Tongue (tissue), 2 donors: ENCODE data around the gene LRRC27. TPM values are rescaled to one million over a fixed set of nuclear protein-coding genes. Genes with fewer than 3 reads are reported as not detected.
"Not testable (repeated sequence)": the region's sequence is repeated elsewhere in the genome, so short reads cannot be mapped to it uniquely, and the experiment has no call there.

Experiments used
- DNase-seq: peaks from one replicate; pipeline ENCODE4 v3.0.0-alpha.2; 2015
- total RNA-seq: library from RNA; depleted of rRNA; stranded (reverse); fragments of >200 nt; gene quantifications from one replicate; pipeline ENCODE4 v1.2.3, GENCODE V29; 2014

The LRRC27 gene
- total RNA-seq: 10.2 TPM

DNA sequence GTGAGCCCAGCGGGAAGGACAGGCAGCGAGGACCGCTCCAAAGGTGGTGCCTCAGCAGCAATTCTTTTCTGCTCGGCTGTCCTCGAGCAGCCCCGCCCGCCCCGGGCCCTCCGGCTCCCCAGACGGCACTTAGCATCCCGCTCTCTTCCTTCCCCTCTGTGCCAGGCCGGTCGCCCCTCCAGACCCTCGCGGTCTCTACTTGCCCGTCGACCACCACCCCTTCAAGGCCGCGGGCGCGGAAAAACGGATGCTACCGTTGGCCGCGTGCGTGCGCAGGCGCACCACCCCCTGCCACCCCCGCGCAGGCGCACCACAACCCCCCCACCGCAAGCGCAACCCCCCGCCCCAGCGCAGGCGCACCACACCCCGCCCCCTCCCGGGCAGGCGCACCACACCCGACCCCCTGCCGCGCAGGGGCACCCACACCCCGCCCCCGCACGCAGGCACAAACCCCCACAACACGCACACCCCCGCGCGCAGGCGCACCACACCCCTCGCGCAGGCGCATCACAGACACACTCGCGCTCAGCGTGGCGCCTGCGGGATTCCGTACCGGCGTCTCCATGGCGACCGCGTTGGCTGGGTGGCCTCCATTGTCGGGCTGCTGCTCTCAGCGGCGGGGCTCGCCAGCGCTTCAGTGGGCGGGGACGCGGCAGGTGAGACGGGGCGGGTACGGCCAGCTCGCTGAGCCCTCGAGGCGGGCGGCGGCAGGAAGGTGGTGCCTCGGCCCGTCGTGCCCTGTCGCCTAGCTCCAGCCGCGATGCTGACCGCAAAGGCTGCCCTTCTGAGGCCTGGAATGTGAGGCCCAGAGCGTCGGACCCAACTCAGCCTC is at the start of gene LRRC27:
Gene LRRC27, plus strand, starts transcription at position 593 of the 832 bp plus-strand sequence. CDS start 1,332 bp downstream, outside the sequence.
- DNase-seq: peak; percentile 99

DNA sequence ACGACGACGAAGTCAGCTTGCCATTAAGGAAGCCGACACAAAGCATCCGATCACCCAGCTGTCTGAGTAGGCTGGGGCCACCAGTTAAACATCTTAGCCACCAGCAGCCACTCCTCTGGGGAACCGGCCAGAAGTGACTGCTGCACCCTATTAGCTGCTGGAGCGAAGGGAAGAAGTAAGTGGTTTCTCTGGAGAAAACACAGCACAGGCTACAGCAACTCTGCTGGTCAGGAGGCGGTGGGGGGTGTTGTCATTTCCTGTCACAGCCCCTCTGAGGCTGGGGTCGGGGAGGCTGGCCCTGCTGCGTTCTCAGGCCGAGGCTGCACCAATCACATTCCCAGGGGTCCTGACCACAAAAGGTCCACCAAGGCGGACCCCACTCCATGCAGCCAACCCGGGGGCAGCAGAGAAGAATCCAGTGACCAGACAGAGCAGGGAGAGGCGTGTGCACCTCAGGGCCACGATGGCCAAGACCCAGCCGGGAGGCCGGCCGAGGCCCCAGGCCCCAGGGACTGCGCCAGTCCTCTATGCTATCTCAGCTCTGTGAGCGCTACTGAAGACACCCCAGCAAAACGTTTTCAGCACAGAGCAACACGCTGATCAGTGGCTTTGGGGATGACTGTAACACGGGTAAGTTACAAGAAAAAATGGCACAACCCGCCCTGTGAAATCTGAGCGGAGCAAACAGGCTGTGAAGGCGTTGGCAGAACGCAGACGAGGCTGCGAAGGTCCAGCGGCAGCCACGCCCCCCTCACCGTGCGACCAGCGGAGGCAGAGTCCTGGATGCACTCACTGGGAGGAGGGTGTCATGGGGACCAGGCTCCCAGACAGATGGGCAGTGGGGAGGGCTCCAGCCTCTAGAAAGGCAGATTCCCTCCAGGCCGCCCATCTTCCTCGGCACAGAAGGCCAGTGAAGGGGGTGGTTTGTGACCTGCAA is 49.1 kb upstream of the LRRC27 start:
- peak; percentile 48 for DNase-seq

GRCh38 chr10:132283604-132284382 is 48.2 kb upstream of the LRRC27 start:
- peak; percentile 56 for DNase-seq

DNA sequence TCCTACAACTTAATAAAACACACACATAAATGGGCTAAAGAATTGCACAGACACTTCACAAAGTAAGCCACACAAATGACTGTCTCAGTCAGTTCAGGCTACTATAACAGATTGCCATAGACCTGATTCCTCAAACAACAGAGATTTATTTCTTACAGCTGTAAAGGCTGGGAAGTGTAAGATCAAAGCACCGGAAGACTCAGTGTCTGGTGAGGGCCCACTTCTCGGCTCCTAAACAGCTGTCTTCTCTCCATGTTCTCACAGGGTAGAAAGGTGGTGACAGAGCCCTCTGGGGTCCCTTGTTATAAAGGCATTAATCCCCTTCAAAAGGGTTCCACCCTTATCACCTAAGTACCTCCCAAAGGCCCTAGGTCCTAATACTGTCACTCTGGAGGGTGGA is 42.6 kb upstream of the LRRC27 start:
- DNase-seq: no peak

- DNase-seq: no peak
Measured at GRCh38 chr10:132290631-132291030, 41.4 kb upstream of the LRRC27 start.

DNA sequence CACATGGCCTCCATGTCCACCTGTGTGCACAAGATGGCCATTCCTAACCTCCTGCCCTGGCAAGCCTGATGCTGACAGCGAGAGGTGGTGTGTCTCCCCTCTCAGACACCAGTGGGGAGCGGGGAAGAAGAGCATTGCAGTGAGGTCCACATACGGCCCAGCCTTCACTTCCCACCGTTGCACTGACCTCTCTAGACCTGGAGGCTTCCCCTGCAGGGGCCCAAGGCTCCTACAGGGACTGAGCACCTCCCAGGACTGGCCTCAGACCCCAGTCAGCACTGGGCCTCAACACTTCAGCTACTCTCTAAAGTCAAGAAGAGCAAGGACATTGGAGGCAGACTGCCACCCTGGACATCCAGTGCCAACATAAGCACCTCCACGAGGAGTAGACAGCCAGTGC is 40.2 kb upstream of the LRRC27 start:
- no peak for DNase-seq

DNA sequence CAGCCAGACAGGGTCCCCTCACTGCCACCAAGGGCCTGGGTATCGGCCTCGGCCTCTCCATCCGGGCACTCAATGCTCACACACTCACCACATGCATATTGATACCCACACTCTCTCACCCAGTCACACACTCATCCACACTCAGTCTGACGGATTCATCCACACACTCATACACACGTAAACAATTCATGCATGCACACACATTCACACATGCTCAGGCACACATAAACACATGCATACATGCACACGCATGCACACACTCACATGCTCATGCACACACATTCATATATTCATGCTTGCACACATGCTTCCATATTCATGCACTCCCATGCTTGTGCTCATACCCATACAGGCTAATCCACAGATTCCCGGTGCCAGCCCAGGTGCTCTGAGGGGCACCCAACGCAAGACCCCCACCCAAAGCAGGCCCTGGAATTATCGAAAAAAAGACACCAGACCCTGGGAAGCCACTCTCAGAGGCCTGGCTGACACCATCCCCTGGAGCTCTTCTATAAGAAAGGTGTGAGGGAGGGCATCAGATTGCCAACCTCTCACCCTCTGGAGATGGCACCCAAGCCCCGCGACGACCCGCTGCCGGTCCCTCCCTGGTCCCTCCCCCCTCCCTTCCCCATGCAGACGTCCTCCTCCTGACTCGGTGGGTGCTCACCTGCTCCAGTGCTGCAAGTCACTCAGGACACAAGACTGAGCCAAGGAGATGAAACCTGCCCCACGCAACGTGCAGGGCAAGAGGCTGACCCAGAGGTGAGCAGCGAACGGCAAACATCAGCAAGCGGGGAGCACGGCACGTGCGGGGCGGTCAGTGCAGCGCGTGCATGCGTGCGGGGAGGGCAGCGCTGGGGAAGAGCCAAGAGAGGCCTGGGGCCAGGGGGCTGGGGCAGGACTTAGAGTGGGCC is 39.4 kb upstream of the LRRC27 start:
- DNase-seq: no peak

DNA sequence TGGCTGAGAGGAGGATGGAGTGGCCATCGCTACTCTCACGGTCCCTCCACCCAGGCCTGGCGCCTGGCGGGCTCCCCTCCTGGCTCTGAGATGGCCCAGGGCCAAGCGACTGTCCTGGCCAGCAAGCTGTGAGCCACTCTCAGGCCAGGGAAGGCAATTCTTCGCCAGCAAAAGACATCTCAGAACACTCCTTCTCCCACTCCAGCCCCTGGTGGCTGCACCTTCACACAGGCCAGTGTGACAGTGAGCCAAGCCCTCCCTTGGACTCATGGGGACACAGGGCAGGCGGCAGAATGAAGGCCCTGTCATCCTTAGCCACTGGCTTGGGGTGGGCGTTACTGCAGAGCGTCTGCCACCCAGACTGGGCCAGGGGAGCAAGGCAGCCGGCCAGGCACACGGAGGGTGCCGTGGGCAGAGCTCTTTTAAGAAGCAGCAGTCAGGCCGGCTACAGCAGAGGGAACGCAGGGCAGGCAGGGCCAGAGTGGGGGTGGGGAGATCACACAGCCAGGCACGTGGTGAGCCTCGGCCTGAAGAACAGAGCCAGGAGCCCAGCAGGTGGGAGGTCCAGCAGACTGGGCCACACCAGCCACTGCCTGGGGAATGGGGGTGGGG is 38.7 kb upstream of the LRRC27 start:
- no peak for DNase-seq

DNA sequence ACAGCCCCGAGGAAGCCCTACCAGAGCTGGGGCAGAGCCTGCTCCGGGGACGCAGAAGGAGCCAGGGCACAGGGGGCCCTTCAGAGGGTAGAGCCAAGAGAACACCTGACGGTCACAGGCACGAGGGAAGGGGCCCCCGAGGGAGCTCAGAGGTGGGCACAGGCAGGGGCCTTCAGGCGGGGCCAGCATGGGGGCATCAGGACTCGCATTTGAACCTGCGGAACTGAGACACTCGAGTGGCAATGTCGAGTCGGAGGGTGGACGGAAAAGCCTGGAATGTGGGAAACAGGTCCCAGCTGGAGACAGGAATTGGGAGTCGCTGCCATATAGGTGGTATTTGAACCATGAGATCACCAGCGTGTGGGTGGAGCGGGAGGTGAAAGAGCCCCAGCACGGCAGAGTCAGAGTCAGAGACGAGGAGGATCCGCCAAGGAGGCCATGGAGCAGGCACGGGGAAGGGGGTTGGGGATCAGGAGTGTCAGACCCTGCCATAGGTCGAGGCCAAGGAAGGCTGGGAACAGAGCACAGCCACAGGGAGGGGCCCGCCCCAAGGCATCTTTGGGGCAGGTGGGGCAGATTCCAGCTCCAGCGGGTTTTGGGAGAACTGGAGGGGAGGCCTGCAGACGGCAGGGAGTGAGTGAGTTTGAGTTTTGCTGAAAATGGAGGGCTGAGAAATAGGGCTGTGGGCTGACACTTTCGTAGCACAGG is 38.0 kb upstream of the LRRC27 start:
- DNase-seq: no peak

- peak; percentile 35 for DNase-seq
Measured at GRCh38 chr10:132294561-132295318, 37.3 kb upstream of the LRRC27 start.

- not testable (repeated sequence) for DNase-seq
Measured at GRCh38 chr10:132295481-132295880, 36.5 kb upstream of the LRRC27 start.

DNA sequence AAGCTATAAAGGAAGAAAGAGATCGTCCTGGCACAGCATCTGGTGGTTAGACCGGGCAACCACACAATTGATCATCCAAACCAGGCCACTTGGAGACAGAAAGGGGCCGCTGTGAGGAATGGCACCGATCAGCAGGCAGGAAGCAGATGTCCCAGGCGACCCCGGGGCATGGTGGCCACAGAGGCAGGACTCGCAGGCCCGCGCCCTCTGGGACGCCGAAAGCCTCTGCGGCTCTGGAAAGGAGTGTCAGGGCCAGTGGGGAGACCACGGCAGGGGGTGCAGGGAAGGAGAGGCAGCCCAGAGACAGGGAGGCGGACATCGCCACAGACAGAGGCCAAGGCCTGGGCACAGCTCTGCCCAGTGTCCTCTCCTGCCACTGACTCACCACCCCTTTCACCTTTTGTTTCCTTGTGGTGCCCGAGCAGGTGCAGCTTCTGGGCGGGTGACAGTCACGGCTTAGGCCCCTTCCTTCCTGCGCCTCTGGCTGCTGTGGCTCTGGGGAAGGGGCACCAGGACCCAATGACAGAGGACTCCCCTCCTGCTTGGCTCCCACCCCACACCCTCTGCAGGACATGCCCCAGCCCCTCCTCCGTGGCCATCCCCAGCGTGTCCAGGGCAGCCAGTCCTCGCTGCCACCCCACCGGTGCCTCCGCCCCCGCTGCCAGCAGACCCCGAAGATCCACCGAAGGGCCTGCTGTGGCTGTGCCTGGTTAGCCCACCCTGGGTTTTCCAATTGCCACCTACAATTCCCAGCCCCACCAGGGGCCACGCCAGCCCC is 35.1 kb upstream of the LRRC27 start:
- DNase-seq: no peak

- DNase-seq: peak; percentile 30
Measured at GRCh38 chr10:132297526-132297925, 34.5 kb upstream of the LRRC27 start.

GRCh38 chr10:132298038-132298881 is 33.7 kb upstream of the LRRC27 start:
- DNase-seq: no peak

- DNase-seq: no peak
Measured at GRCh38 chr10:132299371-132300336, 32.3 kb upstream of the LRRC27 start.

DNA sequence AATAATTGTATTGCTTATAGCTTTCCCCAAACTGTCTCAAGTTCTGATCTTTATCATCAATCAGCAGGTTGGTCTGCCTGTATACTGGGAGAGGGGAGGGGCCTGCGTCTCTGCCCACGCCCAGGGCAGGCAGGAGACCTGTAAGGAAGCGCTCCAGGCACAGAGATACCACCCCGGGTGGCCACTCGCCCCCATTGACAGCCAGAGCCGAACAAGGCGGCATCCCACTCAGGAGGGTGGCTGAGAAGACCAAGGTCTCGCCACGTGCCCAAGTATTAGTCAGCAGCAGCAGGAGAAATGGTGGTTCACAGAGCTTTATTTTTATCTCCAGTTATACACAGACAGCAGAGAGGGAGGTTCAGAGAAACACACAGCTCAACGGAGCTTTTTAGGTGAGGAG is 31.4 kb upstream of the LRRC27 start:
- DNase-seq: no peak
